HG02678 (cell line): ENCODE measurements around the gene CRYBA2.

Source experiments
- ATAC-seq: cut with Tn5 transposase; IDR thresholded peaks from one replicate; pipeline ENCODE4 v1.9.1; 2021; ENCODE audit warnings: mild to moderate bottlenecking, moderate library complexity; ENCODE audit not compliant: unreplicated experiment

The CRYBA2 gene

GRCh38 chr2:218983263-218983933 lies 9.8 kb downstream of the CRYBA2 start:
- no peak for ATAC-seq

GRCh38 chr2:218982586-218983262 lies 10.5 kb downstream of the CRYBA2 start:
- ATAC-seq = no peak

- no peak for ATAC-seq
These were observed 11.2 kb downstream of the CRYBA2 start for GRCh38 chr2:218981881-218982585.

DNA sequence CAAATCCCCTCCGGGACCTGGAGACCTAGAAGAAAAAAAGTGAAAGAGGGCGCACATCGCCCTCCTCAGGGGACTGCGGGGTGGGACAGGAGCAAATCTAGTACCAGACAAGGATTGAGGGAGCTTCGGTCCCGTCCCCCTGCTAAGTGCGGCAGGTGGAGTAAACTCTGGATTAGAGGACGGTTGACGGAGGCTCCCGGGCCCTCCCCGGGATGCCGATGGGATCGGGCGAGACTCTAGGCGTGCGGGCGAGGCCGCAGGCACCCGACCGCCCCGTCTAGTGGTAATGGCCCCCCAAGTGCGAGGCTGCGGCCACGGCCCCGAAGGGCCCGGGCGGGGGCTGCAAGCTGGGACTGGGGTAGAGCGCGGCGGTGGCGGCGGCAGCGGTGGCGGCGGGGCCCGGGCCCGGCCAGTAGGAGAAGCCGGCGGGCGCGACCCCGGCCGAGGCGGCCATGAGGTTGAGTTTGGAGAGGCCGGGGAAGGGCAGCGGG lies 11.8 kb downstream of the CRYBA2 start:
- ATAC-seq = no peak

DNA sequence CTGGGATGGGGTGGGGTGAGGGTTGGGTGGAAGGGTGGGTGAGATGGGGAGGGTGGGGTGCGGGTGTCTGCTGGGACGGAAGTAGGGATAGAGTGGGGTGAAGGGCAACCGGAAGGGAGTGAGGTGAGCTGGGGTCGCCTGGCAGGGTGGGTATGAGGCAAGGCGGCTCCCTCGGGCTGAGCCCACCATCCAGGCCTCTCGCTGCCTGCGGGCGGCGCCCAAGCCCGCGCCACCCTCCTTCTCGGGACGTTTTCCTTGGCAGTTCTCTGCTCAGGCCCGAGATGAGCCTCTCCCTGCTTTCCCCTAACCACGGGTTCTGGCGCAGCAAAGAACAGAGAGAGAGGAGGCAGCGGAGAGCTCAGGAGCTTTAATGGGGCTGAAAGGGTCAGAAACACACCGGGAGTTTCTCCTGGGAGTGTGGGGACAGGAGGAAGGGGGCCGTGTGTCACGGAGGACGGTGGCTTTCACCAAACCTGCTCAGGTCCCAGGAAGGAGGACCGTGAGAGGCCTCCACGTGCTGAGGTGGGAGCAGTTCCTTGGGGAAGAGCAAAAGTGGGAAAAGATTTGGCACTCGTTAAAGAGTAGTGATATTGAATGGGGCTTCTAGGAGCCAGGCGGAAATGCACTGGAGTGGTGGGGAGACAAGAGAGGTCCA lies 12.4 kb downstream of the CRYBA2 start:
- no peak for ATAC-seq

GRCh38 chr2:218979846-218980734 lies 13.1 kb downstream of the CRYBA2 start:
- ATAC-seq = peak; percentile 93

GRCh38 chr2:218975060-218975777 lies 18.0 kb downstream of the CRYBA2 start:
- ATAC-seq = no peak

GRCh38 chr2:218970894-218971293 lies 22.3 kb downstream of the CRYBA2 start:
- ATAC-seq = no peak

DNA sequence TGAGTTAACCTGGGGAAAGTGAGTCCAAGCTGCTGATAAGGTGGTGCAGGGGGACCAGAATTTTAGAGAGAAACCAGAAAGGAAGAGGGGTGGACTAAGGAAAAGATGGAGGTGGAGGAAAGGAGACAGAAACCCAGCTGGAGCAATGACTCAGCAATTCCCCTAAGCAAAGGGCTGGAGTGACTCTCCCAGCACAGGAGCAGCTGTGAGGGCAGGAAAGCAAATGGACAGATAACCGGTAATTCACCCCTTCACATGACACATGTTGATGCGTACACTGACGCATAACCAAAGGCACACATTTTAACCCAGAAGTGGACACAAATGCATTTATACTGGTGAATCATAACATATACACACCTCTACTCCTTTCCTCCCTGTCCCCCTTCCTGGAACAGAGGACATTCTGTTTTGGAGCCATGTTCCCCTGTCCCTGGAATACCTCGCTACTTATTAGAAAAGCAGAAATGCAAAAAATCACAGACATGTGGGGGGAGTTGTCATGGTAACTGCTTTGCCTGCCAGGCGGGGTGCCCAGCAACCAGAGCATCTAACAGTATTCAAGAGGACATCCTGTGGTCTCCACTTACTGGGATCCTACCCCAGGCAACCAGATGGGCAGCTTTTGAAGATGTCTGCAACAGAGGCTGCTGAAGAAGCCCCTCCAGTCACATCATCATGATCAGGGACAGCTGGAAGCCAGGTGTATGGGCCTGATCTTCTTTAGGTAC lies 29.0 kb downstream of the CRYBA2 start:
- ATAC-seq = no peak

DNA sequence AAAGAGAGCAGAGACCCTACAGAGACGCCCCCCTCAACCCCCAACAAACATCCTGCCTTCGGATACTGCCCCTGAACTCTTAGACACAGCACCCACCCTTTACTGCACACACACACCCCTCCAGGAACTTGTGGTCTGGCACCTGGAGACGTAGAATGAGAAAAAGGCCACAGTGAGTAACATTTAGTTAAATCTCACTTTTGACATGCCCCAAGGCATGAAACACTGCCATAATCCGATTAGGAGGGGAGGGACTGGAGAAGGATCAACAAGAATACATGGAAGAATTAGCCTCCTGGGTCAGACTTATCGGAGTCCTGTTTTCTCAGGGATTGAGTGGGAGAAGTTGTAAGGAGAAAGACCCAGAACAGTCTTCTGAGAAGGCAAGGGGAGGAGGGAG lies 29.6 kb downstream of the CRYBA2 start:
- ATAC-seq = no peak

- no peak for ATAC-seq
These were observed 30.2 kb downstream of the CRYBA2 start for GRCh38 chr2:218962859-218963492.

GRCh38 chr2:218961651-218962570 lies 31.3 kb downstream of the CRYBA2 start:
- no peak for ATAC-seq

- ATAC-seq = no peak
These were observed 32.0 kb downstream of the CRYBA2 start for GRCh38 chr2:218961229-218961628.

GRCh38 chr2:218960309-218961165 lies 32.7 kb downstream of the CRYBA2 start:
- no peak for ATAC-seq

GRCh38 chr2:218959761-218960308 lies 33.4 kb downstream of the CRYBA2 start:
- ATAC-seq = no peak

DNA sequence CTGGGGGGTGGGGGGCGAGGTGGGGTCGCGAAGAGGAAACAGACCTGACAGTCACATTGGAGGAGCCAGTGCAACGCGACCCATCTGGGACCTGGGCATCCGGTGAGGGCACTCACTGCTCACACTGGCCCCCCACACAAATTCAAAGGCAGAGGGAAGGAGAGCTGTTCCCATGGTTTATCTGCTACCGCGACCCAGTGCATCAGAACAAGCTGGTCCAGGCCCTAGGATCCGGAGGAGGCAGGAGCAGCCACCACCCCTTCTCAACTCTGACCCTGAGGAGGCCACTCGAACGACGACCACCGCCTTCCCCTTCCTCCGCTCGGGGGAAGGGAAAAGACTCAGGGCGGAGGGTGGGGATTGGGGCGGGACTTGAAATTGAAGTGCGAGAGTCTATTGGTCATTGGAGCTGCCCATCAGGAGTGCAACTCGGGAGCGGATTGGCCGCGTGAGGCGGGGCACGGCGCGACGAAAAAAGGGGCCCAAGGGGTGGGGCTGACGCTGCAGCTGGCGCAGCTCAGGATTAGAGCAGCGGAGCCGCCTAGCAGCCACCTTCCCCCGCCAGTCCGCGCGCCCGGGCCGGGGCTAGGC lies 34.0 kb downstream of the CRYBA2 start, which contains the start of gene CDK5R2:
Gene CDK5R2, plus strand, starts transcription at position 526 of the 591 bp plus-strand sequence. CDS start 155 bp downstream, outside the sequence.
- ATAC-seq = peak; percentile 96
